IPS-18a (cell line): ENCODE data around the gene SVBP.
A peak's percentile ranks its signal among the peaks of the same experiment; 100 is the strongest.
"Not testable (repeated sequence)": the region's sequence is repeated elsewhere in the genome, so short reads cannot be mapped to it uniquely, and the experiment has no call there.

Source experiments
- H3K27ac ChIP-seq: one replicate; pipeline ENCODE4 v1.5.1; 2013; ENCODE audit warnings: low read length
- H3K27me3 ChIP-seq: one replicate; pipeline ENCODE4 v1.6.1; 2013; ENCODE audit warnings: mild to moderate bottlenecking, low read length; ENCODE audit not compliant: control insufficient read depth, insufficient read depth
- H3K36me3 ChIP-seq: one replicate; pipeline ENCODE4 v1.6.1; 2013; ENCODE audit warnings: low read depth, low read length; ENCODE audit not compliant: control insufficient read depth
- H3K4me1 ChIP-seq: one replicate; pipeline ENCODE4 v1.6.1; 2013; ENCODE audit warnings: low read depth, low read length; ENCODE audit not compliant: control insufficient read depth
- H3K4me3 ChIP-seq: one replicate; pipeline ENCODE4 v1.5.1; 2013; ENCODE audit warnings: low read length
- H3K9ac ChIP-seq: one replicate; pipeline ENCODE4 v1.6.1; 2013; ENCODE audit warnings: mild to moderate bottlenecking, low read length, moderate library complexity
- H3K9me3 ChIP-seq: one replicate; pipeline ENCODE4 v1.6.1; 2013; ENCODE audit warnings: low read depth, low read length; ENCODE audit not compliant: control insufficient read depth

The SVBP gene, protein sequence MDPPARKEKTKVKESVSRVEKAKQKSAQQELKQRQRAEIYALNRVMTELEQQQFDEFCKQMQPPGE

DNA sequence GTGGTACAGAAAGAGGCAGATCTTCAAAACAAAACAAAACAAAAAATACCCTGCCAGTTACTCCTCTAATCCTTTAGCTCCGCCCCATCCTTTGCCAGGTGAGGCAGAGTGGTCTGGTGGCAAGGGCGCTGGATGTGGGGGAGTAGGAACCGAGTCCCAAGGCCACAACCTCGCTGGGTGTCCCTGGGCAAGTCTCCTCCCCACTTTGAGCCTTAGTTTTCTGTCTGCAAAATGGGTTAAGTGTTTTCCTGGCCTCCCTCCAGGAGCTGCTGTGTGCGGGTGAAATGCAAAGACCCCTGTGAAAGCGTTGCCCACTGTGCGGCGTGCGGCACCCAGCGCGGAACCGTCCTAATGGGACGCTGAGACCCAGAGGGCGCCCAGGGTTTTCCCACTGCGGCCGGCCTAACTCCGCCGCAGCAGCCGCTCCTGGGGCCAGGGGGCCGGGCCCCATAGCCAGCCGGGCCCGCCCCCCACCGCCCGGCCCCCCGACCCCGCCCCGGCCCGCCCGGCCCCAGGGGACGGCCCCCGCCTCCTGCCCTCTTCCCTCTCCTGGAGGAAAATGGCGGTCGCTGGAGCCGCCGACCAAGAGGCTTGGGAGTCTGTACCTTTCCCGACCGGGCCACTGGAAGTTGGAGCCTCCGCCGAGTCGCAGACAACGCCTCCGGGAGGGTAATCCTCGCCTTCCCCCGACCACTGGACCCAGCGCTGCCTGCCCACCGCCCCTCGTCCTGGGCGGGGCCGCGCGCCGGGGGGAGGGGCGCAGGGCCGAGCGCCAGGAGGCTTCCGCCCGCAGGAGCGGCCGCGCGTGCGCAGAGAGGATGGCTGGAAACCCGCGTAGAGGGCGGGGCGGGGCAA, at the start of gene SVBP, which contains the start of gene ERMAP:
Gene SVBP (minus strand): TSS at position 813 of the 855 bp plus-strand sequence. CDS start 853 bp downstream, outside the sequence.
Gene ERMAP (plus strand): TSS at position 538 of the 855 bp plus-strand sequence. CDS start 13,327 bp downstream, outside the sequence.
- Histone ChIP-seq H3K9me3 (no peaks in the 10 kb centered on the region), H3K27ac (peak within 1 kb of the TSS; percentile 84), H3K4me1 (peaks cover 8% of the 10 kb centered on the region), H3K36me3 (no peaks in the 10 kb centered on the region), H3K27me3 (no peaks in the 10 kb centered on the region), H3K4me3 (peak within 1 kb of the TSS; percentile 96), H3K9ac (peak within 1 kb of the TSS; percentile 81)

DNA sequence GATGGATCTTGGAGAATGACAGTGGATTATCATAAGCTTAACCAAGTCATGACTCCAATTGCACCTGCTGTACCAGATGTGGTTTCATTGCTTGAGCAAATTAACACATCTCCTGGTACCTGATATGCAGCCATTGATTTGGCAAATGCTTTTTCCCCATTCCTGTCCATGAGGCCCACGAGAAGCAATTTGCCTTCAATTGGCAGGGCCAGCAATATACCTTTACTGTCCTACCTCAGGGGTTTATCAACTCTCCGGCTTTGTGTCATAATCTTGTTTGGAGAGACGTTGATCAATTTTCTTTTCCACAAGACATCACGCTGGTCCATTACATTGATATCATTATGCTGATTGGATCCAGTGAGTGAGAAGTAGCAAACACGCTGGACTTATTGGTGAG, 49.4 kb upstream of the SVBP start:
- Histone ChIP-seq H3K36me3 (no peaks in the 10 kb centered on the region), H3K27me3 (no peaks in the 10 kb centered on the region), H3K9ac (no peak overlapping the region), H3K27ac (no peak overlapping the region), H3K4me1 (no peaks in the 10 kb centered on the region), H3K4me3 (no peak overlapping the region), H3K9me3 (no peaks in the 10 kb centered on the region)

DNA sequence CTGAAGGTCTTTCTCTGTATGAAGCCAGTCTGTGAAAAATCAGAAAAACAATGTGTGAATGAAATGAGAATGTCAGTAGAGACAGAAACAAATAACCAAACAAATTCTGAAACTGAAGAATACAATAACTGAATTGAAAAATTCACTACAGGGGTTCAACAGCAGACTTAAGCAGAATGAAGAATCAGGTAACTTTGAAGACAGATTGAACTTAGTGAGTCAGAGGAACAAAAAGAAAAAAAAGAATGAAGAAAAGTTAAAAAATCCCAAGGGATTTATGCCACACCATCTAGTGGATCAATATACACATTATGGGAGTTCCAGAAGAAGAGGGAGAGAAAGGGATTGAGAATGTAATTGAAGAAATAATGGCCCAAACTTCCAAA, 43.8 kb upstream of the SVBP start:
- Histone ChIP-seq H3K9ac (no peak overlapping the region), H3K27ac (no peak overlapping the region), H3K4me1 (no peaks in the 10 kb centered on the region), H3K4me3 (no peak overlapping the region), H3K9me3 (no peaks in the 10 kb centered on the region), H3K27me3 (no peaks in the 10 kb centered on the region), H3K36me3 (no peaks in the 10 kb centered on the region)

DNA sequence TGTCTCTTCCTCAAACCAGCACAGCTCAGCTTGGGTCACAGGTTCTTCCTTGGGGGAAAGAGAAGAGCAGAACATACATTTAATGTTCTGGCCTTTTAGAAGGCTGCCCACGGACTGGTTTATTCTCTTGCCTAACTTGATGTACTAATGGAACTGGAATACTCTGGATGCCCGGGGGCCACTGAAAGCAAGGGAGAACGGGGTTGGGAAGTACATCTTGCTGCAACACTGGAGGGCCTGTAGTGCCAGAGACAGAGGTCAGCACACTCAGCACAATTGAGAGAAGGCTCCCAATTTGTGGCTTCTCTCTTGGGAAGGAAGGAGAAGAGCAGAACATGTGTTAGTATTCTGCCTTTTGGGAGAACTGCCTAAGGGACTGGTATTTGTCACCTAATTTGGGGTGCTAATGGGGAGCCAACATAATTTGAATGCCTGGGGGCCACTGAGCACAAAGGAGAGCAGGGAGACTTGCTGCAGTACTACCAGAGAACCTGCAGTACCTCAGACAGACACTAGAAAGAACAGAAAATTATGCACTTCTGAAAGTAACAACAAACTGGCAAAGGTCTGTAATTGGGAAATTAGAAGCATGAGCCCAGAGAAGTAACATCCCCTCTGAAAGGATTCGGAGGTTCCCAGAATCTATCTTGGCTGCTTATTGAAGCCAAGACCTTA, 43.3 kb upstream of the SVBP start:
- H3K4me1 ChIP-seq: no peaks in the 10 kb centered on the region
- H3K36me3 ChIP-seq: no peaks in the 10 kb centered on the region
- H3K27me3 ChIP-seq: no peaks in the 10 kb centered on the region
- no peak overlapping the region for H3K9ac ChIP-seq
- no peaks in the 10 kb centered on the region for H3K9me3 ChIP-seq
- no peak overlapping the region for H3K27ac ChIP-seq
- H3K4me3 ChIP-seq: no peak overlapping the region

DNA sequence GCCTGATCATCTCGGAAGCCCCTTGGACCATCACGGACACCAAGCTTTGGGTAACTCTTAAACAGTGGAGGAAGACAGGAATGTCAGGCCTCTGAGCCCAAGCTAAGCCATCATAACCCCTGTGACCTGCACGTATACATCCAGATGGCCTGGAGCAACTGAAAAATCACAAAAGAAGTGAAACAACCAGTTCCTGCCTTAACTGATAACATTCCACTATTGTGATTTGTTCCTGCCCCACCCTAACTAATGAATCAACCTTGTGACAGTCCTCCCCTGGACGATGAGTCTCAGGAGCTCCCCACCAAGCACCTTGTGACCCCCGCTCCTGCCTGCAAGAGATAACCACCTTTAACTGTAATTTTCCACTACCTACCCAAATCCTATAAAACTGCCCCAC, 42.2 kb upstream of the SVBP start:
- H3K9me3 ChIP-seq, H3K27ac ChIP-seq, H3K27me3 ChIP-seq, H3K4me1 ChIP-seq, H3K36me3 ChIP-seq, H3K9ac ChIP-seq, H3K4me3 ChIP-seq: not testable (repeated sequence)

DNA sequence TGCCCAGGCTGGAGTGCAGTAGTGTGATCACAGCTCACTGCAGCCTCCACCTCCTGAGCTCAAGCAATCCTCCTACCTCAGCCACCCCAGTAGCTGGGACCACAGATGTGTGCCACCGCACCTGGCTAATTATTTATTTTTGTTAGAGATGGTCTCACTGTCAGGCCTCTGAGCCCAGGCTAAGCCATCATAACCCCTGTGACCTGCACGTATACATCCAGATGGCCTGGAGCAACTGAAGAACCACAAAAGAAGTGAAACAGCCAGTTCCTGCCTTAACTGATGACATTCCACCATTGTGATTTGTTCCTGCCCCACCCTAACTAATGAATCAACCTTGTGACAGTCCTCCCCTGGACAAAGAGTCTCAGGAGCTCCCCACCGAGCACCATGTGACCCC, 39.4 kb upstream of the SVBP start:
- H3K27ac ChIP-seq, H3K9ac ChIP-seq, H3K9me3 ChIP-seq, H3K27me3 ChIP-seq, H3K4me3 ChIP-seq, H3K36me3 ChIP-seq, H3K4me1 ChIP-seq: not testable (repeated sequence)

DNA sequence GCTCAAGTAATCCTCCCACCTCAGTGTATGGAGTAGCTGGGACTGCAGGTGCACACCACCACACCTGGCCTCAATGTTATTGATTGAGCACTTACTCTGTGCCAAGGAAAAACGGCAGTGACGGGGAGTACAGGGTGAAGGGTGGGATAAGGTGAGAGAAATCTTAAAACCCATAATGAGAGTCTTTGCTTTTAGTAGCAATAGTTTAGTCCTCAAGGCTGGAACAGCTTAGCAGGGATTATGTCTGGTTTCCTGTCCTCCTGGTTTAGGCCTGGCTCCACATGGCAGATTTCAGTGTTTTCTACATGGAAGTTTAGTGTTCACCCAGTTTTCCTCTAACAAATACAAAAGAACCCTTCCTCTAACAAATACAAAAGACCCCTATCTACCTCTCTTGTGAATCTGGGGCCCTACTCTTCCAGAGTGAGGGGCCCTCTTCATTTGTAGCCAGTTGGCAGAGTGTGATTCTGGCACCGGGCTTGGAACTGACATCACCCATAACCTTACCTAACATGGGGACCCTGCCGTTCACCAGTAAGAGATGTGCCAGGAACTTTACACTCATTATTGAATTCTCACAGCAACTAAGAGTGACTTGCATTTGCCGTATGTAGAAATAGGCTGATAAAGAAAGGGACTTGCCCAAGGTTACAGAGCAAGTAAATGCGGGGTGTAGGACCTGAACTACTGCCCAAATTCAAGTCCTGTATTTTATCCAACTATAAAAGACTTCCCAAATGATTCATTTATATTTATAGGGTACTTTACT, 36.1 kb upstream of the SVBP start:
- no peak overlapping the region for H3K27ac ChIP-seq
- no peaks in the 10 kb centered on the region for H3K9me3 ChIP-seq
- H3K27me3 ChIP-seq: no peaks in the 10 kb centered on the region
- H3K9ac ChIP-seq: no peak overlapping the region
- no peak overlapping the region for H3K4me3 ChIP-seq
- H3K4me1 ChIP-seq: peaks cover 2% of the 10 kb centered on the region
- peaks cover 27% of the 10 kb centered on the region for H3K36me3 ChIP-seq

DNA sequence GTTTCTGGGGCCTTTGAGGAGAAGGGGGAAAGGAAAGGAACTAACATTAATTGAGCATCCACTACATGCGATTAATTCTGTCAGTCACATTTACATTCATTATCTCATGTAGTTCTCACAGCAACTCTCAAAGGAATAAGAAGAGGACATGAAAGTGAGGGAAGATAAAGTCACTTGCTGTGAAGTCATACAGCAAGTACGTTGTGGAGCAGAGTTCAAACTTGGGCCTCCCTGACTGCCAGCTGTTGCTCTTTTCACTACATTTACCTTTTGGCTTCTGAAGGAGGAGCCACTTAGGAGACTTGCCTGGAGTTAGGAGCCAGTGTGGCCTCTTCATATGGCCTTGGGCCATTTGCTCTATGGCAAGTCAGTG, 35.4 kb upstream of the SVBP start:
- peaks cover 9% of the 10 kb centered on the region for H3K4me1 ChIP-seq
- no peak overlapping the region for H3K27ac ChIP-seq

DNA sequence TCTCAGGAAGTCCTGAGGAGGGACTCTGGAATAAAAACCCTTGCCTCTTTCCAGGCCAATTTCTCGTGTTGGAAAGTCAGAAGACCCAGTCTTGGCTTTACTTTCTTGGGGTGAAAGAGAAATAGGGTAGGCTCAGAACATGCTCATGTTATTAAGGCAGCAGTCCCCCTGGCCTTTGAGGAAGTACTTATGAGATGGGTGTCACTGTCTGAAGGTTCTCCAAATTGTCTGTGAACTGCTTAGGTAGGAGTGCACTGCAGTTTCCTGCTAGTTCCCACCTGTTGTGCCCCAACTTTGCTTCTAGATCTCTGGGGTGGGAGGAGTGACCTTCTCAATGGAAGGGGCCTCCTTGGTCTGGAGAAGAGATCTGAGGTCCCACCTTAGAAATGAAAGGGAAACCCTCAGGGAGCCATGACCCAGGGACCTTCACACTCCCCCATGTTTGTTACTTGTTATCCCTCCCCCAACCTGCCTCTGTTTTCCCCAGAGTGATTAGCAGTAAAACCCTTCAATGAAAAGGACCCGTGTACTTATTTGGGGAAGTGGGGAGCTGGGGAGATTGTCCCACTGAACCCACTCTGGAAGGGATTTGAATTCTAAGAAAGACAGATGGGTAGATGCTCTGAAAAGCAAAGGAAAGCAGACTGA, 34.9 kb upstream of the SVBP start:
- H3K9ac ChIP-seq: no peak overlapping the region
- no peaks in the 10 kb centered on the region for H3K9me3 ChIP-seq
- H3K4me1 ChIP-seq: peaks cover 12% of the 10 kb centered on the region
- H3K4me3 ChIP-seq: no peak overlapping the region
- peaks cover 27% of the 10 kb centered on the region for H3K36me3 ChIP-seq
- H3K27ac ChIP-seq: no peak overlapping the region
- H3K27me3 ChIP-seq: no peaks in the 10 kb centered on the region

More for the DNA sequence above, 35.4 kb upstream of the SVBP start:
- Histone ChIP-seq H3K9me3 (no peaks in the 10 kb centered on the region), H3K36me3 (peaks cover 27% of the 10 kb centered on the region), H3K4me3 (no peak overlapping the region), H3K9ac (no peak overlapping the region), H3K27me3 (no peaks in the 10 kb centered on the region)

DNA sequence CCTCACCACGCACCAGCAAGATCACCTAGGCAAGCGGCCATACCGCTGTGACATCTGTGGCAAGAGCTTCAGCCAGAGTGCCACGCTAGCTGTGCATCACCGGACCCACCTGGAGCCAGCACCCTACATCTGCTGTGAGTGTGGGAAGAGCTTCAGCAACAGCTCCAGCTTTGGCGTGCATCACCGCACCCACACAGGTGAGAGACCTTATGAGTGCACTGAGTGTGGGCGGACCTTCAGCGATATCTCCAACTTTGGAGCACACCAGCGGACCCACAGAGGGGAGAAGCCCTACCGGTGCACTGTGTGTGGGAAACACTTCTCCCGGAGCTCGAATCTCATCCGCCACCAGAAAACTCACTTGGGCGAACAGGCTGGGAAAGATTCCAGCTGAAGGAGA, 34.2 kb upstream of the SVBP start:
- Histone ChIP-seq H3K9me3 (no peaks in the 10 kb centered on the region), H3K4me1 (peaks cover 12% of the 10 kb centered on the region), H3K36me3 (peaks cover 27% of the 10 kb centered on the region), H3K27ac (no peak overlapping the region), H3K27me3 (no peaks in the 10 kb centered on the region), H3K9ac (no peak overlapping the region), H3K4me3 (no peak overlapping the region)

DNA sequence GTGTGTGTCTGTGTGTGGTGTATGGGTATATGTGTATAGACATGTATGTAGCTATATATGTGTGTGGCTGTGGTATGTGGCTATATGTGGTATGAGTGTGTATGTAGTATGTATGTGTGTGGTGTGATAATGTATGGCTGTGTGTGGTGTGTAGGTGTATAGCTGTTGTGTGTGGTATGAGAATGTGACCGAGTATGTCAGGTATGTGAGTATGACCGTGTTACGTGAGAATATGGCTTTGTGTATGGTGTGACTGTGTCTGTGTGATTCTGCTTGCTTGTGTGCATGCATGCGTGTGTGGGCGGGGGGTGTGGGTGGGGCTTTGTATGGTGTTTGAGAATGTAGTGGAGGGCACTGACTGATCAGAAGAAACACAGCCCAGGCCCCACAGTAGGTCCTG, 32.7 kb upstream of the SVBP start:
- Histone ChIP-seq H3K9ac (no peak overlapping the region), H3K36me3 (peaks cover 27% of the 10 kb centered on the region)

More for the DNA sequence above, 32.7 kb upstream of the SVBP start:
- H3K9me3 ChIP-seq: no peaks in the 10 kb centered on the region
- H3K4me1 ChIP-seq: peaks cover 12% of the 10 kb centered on the region
- no peak overlapping the region for H3K4me3 ChIP-seq
- no peaks in the 10 kb centered on the region for H3K27me3 ChIP-seq
- no peak overlapping the region for H3K27ac ChIP-seq
